Measurements from ENCODE around the gene PIANP. TPM values are rescaled to one million over a fixed set of nuclear protein-coding genes. Genes with fewer than 3 reads are reported as not detected.

The PIANP gene
- polyA plus RNA-seq, 3 donors: 8.1 to 9.0 (median 8.9) TPM

DNA sequence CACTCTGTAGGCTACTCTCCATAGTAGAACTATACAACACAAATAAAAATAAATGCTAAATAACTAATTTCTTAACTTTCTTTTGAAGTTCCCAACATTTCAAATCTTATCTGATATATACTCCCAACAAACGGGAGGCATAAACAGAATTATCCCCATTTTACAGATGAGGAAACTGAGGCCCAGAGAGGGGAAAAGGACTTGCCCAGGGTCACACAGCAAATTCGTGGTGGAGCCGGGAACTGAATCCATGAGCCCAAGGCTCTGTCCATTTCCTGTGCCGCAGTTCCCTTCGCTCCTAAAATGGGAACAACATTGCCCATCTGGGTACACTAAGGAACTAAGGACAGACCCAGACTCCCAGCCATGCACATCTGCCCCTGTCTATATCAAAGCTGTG, 23.7 kb downstream of the PIANP start:
- no peak for DNase-seq (ENCODE audit: low read depth in 3 of 3, low spot score in 2 of 3)

DNA sequence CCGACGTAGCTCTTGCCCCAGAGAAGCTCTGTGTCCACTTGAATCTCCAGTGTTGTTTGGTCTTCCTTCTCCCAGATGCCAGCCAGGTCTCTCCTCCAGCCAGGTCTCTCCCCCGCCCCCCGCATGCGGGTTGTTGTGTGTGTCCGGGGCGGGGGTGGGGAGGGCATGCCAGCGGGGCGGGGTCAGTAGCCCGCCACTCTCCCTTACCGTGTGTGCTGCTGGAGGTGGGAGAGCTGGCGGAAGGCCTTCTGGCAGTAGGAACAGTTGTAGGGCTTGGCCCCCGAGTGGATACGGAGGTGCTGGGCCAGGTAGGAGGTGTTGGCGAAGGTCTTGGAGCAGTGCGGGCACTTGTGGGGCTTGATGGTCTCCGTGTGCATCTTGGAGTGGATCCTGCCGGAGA, 28.5 kb downstream of the PIANP start:
- no peak for DNase-seq (ENCODE audit: low read depth in 3 of 3, low spot score in 2 of 3)

DNA sequence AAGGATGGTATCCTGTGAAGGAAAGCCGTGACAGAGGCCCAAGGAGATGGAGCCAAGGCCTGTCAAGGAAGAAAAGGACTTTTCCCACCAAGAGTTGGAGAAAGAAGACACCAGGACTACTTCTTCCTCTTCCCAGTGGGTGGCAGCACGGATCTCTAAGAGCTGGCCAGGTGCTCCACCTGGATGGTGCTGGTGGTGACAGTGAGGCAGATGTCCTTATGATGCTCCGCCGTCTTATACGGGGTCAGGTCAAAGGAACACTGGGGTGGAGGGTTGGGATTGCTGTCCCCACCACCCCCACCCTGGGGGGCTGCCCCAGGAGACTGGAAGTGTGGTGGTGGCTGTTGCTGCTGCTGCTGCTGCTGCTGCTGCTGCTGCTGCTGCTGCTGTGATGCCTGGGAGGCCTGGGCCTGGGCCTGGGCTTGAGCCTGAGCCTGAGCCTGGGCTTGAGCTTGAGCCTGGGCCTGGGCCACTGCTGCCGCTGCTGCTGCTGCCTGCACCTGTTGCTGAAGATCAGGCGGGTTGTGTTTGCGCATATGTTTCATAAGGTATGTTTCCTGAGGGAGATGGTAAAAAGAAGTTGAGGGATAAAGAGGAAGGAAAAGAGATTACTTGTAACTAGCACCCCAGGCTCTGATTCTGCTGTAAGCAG, 32.9 kb downstream of the PIANP start:
- no peak for DNase-seq (ENCODE audit: low read depth in 3 of 3, low spot score in 2 of 3)

DNA sequence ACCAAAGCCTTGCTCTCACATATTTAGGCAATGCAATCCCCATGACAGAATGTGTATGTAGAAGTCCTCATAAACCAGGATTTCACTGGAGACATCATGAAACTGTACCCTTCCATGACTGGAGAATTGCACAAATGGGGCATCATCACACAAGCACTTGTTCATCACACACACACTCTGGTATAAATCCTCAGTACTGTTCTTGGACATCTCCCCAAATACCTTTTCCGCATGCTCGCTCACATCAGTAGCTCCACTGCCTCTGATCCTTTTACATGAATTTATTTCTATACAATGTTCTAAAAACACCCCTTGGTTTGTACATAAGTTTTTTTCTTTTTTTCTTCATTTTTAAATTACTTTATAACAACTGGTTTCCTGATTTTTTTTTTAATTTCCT, 34.4 kb downstream of the PIANP start:
- no peak for DNase-seq (ENCODE audit: low read depth in 3 of 3, low spot score in 2 of 3)

DNA sequence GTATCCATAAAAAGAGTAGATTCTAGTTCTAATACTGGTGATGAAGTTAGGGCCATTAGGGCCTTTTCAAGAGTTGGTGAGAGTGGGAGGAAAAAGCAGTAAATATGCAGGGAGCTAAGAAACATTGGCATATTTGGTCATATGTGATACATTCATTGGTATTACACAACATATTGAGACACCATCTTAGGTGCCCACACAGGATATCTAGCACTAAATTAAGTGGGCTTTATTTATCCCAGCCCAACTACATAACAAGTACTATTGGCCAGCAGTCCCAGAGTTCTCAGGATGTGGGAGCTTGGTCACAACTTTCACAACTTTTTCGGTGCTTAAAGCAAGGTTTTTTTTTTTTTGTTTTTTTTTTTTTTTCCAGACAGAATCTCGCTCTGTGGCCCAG, 35.7 kb downstream of the PIANP start:
- no peak for DNase-seq (ENCODE audit: low read depth in 3 of 3, low spot score in 2 of 3)

DNA sequence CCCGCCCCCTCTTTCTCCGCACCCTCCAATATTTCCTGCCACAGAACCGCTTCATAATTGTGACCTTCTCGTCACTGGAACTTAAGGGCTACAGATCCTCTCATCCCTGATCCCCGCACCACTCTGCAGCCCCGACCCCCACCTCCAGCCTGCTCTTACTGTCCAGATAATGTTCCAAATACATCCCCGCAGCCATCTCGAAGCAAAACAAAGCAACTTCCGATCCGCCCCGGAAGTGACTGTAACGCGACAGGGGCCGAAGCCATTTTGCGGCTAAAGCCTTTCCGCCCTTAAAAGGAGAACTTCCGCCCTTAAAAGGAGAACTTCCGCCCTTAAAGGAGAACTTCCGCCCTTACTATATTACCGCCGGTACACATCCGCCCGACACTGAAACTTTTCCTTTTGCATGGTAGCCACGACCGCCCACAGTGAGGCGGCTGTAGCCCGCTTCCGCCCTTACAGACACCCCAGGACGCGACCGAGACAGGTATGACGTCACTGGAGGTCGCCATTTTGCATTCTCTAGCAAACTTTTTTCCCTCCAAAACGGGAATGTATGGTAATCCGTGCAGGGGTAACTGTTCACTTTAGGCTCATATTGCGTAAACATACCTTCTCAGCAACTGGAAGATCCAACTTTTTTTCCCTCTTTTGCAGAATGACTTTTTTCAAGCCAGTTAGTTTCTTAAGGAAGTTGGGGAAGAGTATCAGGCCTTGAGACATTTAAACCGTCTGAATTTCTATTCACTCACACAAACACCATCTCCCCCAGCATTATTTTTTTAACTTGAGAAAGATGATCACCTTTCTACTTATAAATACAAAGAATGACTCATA, 37.5 kb downstream of the PIANP start, which contains the start of gene ING4:
ING4 (minus strand) TSS at position 214 of the 837 bp plus-strand sequence; CDS start at position 196, 18 bp downstream.
- DNase-seq (ENCODE audit: low read depth in 3 of 3, low spot score in 2 of 3): peak; percentile 96 to 99 (median 99)

DNA sequence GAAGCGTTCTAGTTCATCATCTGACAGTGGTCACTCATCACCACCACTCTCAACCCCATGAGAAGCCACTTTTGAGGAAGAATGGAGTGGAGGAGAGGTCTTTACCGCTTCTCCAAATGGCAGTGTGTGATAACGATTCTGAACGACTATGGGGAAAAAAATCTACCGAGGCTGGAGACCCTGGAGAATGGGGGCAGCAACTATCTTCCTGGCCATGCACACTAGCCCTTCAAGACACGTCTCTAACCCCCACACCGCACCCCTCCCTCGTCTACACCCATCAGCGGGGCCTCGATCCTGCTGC, 38.1 kb downstream of the PIANP start:
- DNase-seq (ENCODE audit: low read depth in 3 of 3, low spot score in 2 of 3): no peak

DNA sequence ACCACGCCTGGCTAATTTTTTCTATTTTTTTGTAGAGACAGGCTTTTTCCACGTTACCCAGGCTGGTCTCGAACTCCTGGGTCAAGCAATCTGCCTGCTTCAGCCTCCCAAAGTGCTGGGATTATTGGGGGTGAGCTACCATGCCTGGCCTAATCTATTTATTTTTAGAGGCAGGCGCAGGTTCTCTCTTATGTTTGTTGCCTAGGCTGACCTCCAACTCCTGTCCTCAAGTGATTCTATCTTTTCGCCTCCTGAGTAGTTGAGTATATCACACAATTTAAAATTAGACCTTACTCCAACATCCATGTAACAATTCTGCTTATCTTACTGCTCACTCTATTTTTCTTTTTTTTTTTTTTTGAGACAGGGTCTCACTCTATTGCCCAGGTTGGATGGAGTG, 46.6 kb downstream of the PIANP start:
- no peak for DNase-seq (ENCODE audit: low read depth in 3 of 3, low spot score in 2 of 3)

DNA sequence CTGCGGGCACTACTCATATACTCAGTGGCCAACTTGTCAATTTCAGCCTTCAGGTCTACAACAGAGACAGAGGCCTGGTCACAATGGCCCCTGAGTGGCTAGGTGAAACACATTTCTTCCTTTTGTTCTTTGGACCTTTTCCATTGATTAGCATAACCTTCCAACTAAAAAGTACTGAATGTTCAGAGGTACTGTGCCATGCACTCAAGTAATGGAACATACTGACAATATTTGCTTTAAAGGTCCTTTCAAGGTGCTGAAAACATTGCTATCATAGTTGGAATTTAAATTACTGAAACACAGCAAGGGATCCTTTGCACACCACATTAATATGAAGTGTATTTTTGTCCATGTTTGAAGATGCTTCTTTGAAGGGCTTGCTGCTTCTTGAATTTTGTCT, 47.3 kb downstream of the PIANP start:
- DNase-seq (ENCODE audit: low read depth in 3 of 3, low spot score in 2 of 3): no peak

DNA sequence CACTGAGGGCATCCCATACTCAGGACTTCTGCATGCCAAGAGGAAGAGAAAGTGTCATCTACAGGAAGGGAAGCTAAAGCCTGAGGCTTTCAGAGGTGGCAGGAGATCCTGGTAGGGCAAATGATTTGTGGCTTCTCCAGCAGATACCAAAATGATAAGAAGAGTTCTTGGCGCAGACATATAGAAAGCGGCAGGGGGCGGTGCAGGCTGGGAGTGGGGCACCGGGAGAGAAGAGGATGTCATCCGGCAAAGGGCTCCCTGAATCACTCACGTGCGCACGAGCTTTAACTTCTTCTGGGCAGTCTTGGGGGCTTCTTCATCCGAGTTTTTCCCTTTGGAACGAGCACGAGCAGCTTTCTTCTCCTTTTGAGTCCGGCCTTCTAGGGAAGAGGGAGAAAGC, 48.2 kb downstream of the PIANP start:
- no peak for DNase-seq (ENCODE audit: low read depth in 3 of 3, low spot score in 2 of 3)

DNA sequence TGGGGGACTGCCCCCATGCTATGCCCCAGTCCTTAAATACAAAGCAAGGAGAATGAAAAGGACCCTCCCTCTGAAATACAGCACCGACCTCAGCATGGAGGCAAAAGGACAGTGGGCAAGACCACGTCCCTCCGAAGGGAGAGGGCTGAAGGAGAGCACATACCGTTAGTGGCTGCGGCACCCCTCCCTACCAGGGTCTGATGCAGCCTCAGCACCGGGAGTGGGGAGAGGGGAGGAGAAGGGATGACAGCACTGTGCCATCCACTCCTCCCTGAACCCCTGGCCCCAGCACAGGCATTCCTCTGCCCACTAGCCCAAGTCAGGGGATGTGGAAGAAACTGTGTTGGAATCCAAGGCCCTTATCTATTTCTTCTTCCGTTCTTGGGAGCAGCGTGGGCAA, 49.8 kb downstream of the PIANP start:
- no peak for DNase-seq (ENCODE audit: low read depth in 3 of 3, low spot score in 2 of 3)

DNA sequence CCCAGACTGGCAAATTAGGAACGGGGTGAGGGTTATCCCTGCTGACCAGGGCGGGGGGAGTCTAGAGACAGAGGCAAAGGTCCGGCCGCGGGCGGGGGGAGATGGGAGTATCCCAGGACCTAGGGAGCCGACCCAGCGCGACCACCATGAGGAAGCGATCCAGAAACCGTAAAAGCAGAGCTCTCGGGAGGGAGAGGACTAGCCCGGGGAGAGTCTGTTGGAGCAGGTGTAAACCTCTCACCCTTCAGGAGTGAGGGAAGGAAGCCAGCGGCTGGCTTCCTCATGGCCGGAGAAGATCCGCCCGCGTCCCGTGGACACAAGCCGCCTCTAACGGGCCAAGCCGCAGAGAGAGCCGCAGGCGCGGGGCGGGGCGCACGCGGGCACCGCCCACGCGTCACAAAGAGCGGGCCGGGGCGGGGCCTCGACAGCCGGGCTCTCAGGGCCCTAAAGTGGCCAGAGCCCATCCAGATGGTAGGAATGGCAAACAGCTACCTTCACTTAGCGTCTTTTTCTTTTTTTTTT, 53.5 kb downstream of the PIANP start, which contains the start of gene ACRBP:
ACRBP (minus strand) TSS at position 350 of the 522 bp plus-strand sequence; CDS start at position 284, 66 bp downstream.
- DNase-seq (ENCODE audit: low read depth in 3 of 3, low spot score in 2 of 3): peak in 1 of 3 donors; percentile 40

DNA sequence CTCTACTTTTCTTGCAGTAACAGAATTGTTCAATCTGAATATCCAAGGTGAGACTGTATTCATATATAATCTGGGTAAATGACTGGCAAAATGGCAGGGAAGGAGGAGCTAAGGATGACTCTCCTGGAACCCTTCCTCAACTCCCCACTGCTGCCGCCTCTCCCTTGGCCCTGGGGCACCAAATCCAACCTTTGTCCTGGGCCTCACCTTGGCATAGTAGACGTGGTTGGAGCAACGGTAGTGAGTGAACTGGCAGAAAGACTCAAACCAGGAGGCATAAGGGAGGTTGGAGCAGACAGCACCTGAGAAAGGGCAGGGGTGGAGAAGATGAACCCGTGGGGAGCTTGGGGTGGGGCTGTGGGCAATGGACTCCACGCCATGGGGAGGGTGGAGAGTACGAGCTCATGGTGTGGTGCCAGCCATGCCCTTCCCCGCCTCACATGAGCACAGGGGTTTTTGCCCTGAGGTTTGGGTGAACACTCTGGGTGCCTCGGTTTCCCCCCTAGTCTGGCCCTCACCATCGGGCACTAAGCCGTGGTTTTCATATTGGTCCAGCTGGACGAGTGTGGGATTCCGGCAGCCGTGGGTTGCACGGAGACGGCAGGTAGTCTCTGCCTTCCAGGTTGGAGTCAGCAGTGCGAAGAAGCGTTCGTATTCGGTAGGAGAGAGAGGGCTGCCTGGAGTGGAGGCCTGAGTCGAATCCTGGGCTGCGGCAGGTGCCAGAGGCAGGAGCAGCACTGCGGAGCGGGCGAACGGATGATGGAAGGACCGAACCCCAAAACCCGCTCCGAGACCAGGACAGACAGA, 54.1 kb downstream of the PIANP start:
- DNase-seq (ENCODE audit: low read depth in 3 of 3, low spot score in 2 of 3): no peak

DNA sequence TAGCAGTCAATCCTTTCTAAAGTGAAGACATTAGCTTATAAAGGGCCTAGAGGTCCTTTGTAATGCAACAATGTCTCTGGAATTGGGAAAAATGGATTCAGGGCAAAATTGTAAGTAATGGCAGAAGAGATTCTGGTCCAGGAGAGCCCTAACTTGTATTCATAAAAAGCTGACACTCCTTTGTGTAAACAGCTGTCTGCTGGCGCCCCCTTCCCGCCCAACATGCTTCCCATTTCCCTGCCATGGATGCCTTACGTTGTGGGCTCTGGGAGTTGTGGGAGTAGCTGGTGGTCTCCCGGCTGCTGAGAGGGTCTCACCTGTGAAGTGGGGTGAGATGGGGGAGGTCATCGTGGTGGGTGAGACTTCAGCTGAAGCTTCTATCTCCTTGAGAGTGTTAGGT, 55.7 kb downstream of the PIANP start:
- DNase-seq (ENCODE audit: low read depth in 3 of 3, low spot score in 2 of 3): no peak

DNA sequence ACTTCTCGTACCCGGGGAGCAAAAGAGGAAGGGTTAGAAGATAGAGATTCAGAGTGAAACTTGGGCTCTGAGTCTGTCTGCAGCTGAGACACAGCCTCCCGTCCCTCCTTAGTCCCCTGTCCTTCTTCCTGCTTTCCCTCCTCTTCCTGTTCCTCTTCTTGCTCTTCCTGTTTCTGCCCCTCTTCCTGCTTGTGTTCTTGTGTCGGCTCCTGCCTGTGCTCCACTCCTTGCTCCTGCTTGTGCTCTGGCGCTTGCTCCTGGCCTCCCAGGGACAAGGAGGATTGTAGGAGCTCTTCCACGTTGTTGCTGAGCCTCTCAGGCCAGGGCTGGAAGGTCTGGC, 56.4 kb downstream of the PIANP start:
- DNase-seq (ENCODE audit: low read depth in 3 of 3, low spot score in 2 of 3): no peak

Other genes starting within 250 kb of the PIANP start
- 10 to 100 TPM; 13.5 to 23.0 (median 20.5) TPM for gene TAPBPL, start 248.8 kb downstream of the PIANP start, polyA plus RNA-seq (ENCODE audit: insufficient read length in 3 of 3)
- 10 to 100 TPM in 1 of 3 donors, 1 to 10 TPM in 2; 5.8 to 12.7 (median 9.0) TPM for gene VAMP1, start 230.1 kb downstream of the PIANP start, polyA plus RNA-seq (ENCODE audit: insufficient read length in 3 of 3)
- 100 to 1,000 TPM; 191 to 204 (median 196) TPM for gene MRPL51, start 207.6 kb downstream of the PIANP start, polyA plus RNA-seq (ENCODE audit: insufficient read length in 3 of 3)
- gene NCAPD2, start 206.7 kb downstream of the PIANP start, polyA plus RNA-seq (ENCODE audit: insufficient read length in 3 of 3): 10 to 100 TPM; 53.5 to 57.1 (median 56.0) TPM
- 1,000 to 10,000 TPM; 1,949 to 2,148 (median 2,005) TPM for gene GAPDH, start 166.3 kb downstream of the PIANP start, polyA plus RNA-seq (ENCODE audit: insufficient read length in 3 of 3)
- 10 to 100 TPM; 10.2 to 12.2 (median 11.9) TPM for gene IFFO1, start 144.8 kb downstream of the PIANP start, polyA plus RNA-seq (ENCODE audit: insufficient read length in 3 of 3)
- gene NOP2, start 132.5 kb downstream of the PIANP start, polyA plus RNA-seq (ENCODE audit: insufficient read length in 3 of 3): 10 to 100 TPM; 22.2 to 24.5 (median 24.4) TPM
- gene CHD4, start 93.4 kb downstream of the PIANP start, polyA plus RNA-seq (ENCODE audit: insufficient read length in 3 of 3): 100 to 1,000 TPM; 277 to 287 (median 283) TPM
- gene LPAR5, start 64.9 kb downstream of the PIANP start, polyA plus RNA-seq (ENCODE audit: insufficient read length in 3 of 3): 1 to 10 TPM in 2 of 3 donors, under 1 TPM in 1; 0.75 to 1.3 (median 1.2) TPM
- 1 to 10 TPM; 3.5 to 4.7 (median 4.6) TPM for gene ACRBP, start 53.4 kb downstream of the PIANP start, polyA plus RNA-seq (ENCODE audit: insufficient read length in 3 of 3)
- gene ING4, start 37.7 kb downstream of the PIANP start, polyA plus RNA-seq (ENCODE audit: insufficient read length in 3 of 3): 100 to 1,000 TPM; 125 to 134 (median 128) TPM
- 10 to 100 TPM; 73.2 to 86.0 (median 76.1) TPM for gene ZNF384, start 11.4 kb downstream of the PIANP start, polyA plus RNA-seq (ENCODE audit: insufficient read length in 3 of 3)
- gene COPS7A, start 23.2 kb upstream of the PIANP start, polyA plus RNA-seq (ENCODE audit: insufficient read length in 3 of 3): 10 to 100 TPM; 58.7 to 69.4 (median 63.4) TPM
- gene MLF2, start 52.3 kb upstream of the PIANP start, polyA plus RNA-seq (ENCODE audit: insufficient read length in 3 of 3): 100 to 1,000 TPM; 184 to 208 (median 196) TPM
- 100 to 1,000 TPM; 498 to 577 (median 564) TPM for gene PTMS, start 65.5 kb upstream of the PIANP start, polyA plus RNA-seq (ENCODE audit: insufficient read length in 3 of 3)
- gene LAG3, start 71.7 kb upstream of the PIANP start, polyA plus RNA-seq (ENCODE audit: insufficient read length in 3 of 3): 1 to 10 TPM in 1 of 3 donors, under 1 TPM in 2; 0.75 to 1.7 (median 0.90) TPM
- 10 to 100 TPM; 28.0 to 32.4 (median 31.7) TPM for gene CD4, start 88.7 kb upstream of the PIANP start, polyA plus RNA-seq (ENCODE audit: insufficient read length in 3 of 3)
- 10 to 100 TPM; 22.1 to 28.7 (median 24.7) TPM for gene GPR162, start 121.0 kb upstream of the PIANP start, polyA plus RNA-seq (ENCODE audit: insufficient read length in 3 of 3)
- gene P3H3, start 127.6 kb upstream of the PIANP start, polyA plus RNA-seq (ENCODE audit: insufficient read length in 3 of 3): 10 to 100 TPM; 22.8 to 27.5 (median 24.6) TPM
- gene GNB3, start 140.1 kb upstream of the PIANP start, polyA plus RNA-seq (ENCODE audit: insufficient read length in 3 of 3): 1 to 10 TPM; 3.7 to 4.3 (median 4.3) TPM
- 10 to 100 TPM; 20.5 to 23.3 (median 22.7) TPM for gene CDCA3, start 150.5 kb upstream of the PIANP start, polyA plus RNA-seq (ENCODE audit: insufficient read length in 3 of 3)
- 10 to 100 TPM; 56.7 to 63.5 (median 61.2) TPM for gene USP5, start 151.3 kb upstream of the PIANP start, polyA plus RNA-seq (ENCODE audit: insufficient read length in 3 of 3)
- 100 to 1,000 TPM; 611 to 637 (median 629) TPM for gene TPI1, start 166.7 kb upstream of the PIANP start, polyA plus RNA-seq (ENCODE audit: insufficient read length in 3 of 3)
- 10 to 100 TPM in 2 of 3 donors, 1 to 10 TPM in 1; 7.4 to 13.7 (median 13.2) TPM for gene SPSB2, start 172.5 kb upstream of the PIANP start, polyA plus RNA-seq (ENCODE audit: insufficient read length in 3 of 3)
- gene LRRC23, start 204.0 kb upstream of the PIANP start, polyA plus RNA-seq (ENCODE audit: insufficient read length in 3 of 3): 10 to 100 TPM; 19.1 to 23.5 (median 23.4) TPM
- gene ENO2, start 213.8 kb upstream of the PIANP start, polyA plus RNA-seq (ENCODE audit: insufficient read length in 3 of 3): 10 to 100 TPM; 12.0 to 12.5 (median 12.2) TPM
- 10 to 100 TPM; 83.9 to 95.0 (median 90.0) TPM for gene ATN1, start 227.1 kb upstream of the PIANP start, polyA plus RNA-seq (ENCODE audit: insufficient read length in 3 of 3)
- 1 to 10 TPM in 2 of 3 donors, not detected in 1; 5.0 to 6.0 TPM for gene RNU7-1, start 243.0 kb upstream of the PIANP start, polyA plus RNA-seq (ENCODE audit: insufficient read length in 3 of 3)
- gene C12orf57, start 243.2 kb upstream of the PIANP start, polyA plus RNA-seq (ENCODE audit: insufficient read length in 3 of 3): 100 to 1,000 TPM; 146 to 155 (median 153) TPM